ENCODE results near the gene UNC80.

DNA sequence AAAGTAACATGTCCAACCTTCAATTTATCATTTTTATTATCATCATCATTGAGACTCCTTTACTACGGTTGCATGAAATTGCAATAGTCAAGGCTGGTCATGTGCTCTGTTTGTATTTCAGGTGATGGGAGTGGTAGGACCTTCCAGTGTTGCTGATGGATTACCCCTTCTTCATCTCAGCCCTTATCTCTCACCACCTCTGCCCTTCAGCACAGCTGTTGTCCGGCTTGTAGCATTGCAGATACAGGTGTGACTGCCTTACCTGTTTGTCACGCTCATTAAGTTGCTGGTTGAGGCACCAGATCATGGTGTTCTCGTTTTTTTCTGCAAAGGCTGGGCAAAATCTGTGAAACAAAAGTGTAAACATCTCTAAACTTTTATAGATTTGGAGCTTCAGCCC, 199.1 kb downstream of the UNC80 start:
- TF ChIP-seq SP1 (IDR thresholded peaks at IDR 0.05) = no peak
- no peak for TF ChIP-seq BHLHE40 (IDR thresholded peaks at IDR 0.05; ENCODE audit: borderline replicate concordance)
- no peak for TF ChIP-seq ZNF384 (IDR thresholded peaks at IDR 0.05)
- TF ChIP-seq TARDBP (IDR thresholded peaks at IDR 0.05) = no peak
- no peak for TF ChIP-seq HDGF (IDR thresholded peaks at IDR 0.05; ENCODE audit: borderline replicate concordance)
- TF ChIP-seq ARNT (IDR thresholded peaks at IDR 0.05) = no peak
- no peak for TF ChIP-seq SUZ12 (IDR thresholded peaks at IDR 0.05)

Data from HEK293T (cell line).